ENCODE measurements around the gene PNRC1.
"Not testable (repeated sequence)": the region's sequence is repeated elsewhere in the genome, so short reads cannot be mapped to it uniquely, and the experiment has no call there.

The PNRC1 gene

DNA sequence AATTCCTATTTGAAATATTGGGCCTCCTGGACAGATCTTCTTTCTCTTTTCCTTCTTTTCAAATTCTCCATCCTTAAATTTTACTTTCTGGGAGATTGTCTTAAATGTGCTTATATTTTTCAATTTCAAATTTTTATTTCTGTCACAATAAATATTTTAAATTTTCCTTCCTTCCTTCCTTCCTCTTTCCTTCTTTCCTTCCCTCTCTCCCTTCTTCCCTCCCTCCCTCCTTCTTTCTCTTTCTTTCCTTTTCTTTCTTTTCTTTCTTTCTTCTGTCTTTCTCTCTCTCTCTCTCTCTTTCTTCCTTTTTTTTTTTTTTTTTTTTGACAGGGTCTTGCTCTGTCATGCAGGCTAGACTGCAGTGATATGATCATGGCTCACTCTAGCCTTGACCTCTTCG is 16.7 kb upstream of the PNRC1 start:
- no peak for DNase-seq

DNA sequence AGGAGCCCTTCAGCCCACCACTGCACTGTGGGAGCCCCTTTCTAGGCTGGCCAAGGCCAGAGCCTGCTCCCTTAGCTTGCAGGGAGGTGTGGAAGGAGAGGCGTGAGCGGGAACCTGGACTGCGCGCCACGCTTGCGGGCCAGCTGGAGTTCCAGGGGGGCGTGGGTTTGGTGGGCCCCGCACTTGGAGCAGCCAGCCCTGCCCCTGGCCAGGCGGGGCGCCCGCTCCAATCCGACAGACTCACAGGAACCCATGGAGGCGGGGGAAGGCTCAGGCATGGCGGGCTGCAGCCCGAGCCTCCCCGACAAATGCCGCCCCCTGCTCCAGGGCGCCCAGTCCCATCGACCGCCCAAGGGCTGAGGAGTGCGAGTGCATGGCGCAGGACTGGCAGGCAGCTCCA is 15.6 kb upstream of the PNRC1 start:
- not testable (repeated sequence) for DNase-seq

GRCh38 chr6:89066121-89066520 is 14.4 kb upstream of the PNRC1 start:
- DNase-seq = not testable (repeated sequence)

DNA sequence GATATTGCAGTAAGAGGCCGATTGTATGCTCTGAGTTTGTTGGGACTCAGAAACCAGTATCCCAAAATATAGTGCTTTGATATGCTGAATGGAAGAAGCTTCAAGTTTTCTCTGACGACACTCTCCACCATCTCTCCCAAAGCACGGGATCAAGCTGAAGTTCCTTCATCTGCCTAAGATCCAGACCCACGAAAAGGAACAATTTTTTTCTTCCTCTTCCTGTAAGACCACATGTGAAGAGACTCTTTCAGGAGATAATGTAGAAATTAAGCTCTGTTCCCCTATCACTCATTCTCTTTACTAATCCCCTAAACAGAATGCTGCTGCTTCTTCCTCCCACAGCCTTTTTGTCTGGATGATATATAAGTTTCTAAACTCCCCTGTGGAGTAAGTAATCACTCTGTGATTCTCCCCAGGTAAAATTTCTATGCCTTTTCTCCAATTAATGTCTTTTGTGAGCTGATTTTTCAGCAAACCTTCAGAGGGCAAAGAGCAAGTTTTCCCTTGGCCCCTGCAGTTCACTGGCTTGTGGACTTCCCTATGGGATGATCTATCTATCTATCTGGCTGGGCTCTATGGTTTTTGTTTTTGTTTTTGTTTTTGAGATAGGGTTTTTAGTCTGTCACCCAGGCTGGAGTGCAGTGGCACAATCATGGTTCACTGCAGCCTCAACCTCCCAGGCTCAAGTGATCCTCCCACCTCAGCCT is 13.5 kb upstream of the PNRC1 start:
- DNase-seq = no peak

GRCh38 chr6:89067796-89068195 is 12.8 kb upstream of the PNRC1 start:
- DNase-seq = no peak

GRCh38 chr6:89068695-89069094 is 11.9 kb upstream of the PNRC1 start:
- no peak for DNase-seq

DNA sequence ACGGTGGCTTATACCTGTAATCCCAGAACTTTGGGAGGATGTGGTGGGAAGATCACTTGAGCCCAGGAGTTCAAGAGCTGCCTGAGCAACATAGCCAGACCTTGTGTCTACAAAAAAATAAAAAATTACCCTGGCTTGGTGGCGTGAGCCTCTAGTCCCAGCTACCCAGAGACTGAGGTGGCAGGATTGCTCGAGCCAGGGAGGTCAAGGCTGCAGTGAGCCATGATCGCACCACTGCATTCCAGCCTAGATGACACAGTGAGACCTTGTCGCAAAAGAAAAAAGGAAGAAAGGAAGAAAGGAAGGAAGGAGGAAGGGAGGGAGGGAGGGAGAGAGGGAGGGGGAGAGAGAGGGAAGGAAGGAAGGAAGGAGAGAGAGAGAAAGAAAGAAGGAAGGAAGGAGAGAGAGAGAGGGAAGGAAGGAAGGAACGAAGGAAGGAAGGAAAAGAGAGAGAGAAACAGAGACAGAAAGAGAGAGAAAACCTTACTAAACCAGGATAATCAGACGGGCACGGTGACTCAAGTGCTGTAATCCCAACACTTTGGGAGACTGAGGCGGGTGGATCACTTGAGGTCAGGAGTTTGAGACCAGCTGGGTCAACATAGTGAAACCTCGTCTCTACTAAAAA is 10.9 kb upstream of the PNRC1 start:
- no peak for DNase-seq

GRCh38 chr6:89071036-89071435 is 9.5 kb upstream of the PNRC1 start:
- DNase-seq = no peak

- no peak for DNase-seq
Observed at GRCh38 chr6:89073014-89073620, 7.4 kb upstream of the PNRC1 start.

- DNase-seq = no peak
Observed at GRCh38 chr6:89073840-89074239, 6.7 kb upstream of the PNRC1 start.

DNA sequence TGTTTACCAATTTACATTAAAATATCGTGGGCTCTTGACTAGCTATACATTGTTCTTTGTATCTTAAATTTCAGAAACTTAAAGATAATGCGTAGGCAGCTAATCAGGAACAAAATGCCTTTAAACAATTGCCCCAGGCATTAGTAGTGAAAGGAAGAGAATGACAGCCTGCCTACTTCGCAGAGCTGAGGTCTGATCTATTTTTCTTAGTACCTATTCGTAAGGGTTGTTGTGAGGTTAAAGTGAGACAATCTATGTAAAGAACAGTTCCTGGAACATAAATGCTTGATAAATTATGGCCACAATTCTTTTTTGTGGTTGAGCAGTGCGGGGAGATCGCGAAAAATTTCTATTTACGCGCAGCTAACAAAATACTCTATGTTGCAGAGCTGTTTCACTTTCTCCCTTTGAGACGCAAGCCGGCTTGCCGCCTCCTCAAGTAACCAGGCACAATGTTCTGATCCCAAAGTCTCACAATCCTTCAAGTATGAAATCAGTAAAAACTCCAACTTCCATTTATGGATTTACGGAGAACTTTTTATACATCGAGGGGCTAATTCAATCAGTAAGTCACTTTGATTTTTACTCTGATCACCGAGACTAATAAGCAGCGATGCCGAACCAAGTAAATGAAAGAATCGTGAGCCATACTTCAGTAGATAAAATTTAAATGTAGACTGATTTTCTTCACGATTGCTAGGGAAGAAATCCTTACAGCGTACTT is 878 bp upstream of the PNRC1 start:
- DNase-seq = peak; percentile 45

- no peak for DNase-seq
Observed at GRCh38 chr6:89081129-89081422, 525 bp downstream of the PNRC1 start.

- DNase-seq = peak; percentile 95
Observed at GRCh38 chr6:89081423-89082322, 1.1 kb downstream of the PNRC1 start.

DNA sequence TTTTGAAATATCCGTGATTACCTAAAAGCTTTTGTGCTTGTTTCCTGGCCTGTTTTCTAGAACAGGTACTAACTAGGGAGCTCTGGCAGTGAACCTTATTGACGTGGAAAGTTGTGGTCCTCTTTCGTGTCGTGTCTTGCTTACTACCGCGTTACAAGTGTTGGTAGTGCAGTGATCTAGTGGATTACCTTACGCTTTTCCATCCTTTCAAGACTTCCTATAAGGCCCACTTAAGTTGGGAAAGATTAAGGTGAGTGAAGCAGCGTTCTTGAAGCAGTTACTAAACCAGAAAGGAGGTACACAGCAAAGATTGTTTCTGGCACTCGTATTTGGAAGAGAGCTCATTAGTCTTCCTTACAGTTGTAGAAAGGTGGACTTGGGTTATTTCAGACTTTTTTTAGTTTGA is 1.9 kb downstream of the PNRC1 start:
- peak; percentile 15 for DNase-seq

DNA sequence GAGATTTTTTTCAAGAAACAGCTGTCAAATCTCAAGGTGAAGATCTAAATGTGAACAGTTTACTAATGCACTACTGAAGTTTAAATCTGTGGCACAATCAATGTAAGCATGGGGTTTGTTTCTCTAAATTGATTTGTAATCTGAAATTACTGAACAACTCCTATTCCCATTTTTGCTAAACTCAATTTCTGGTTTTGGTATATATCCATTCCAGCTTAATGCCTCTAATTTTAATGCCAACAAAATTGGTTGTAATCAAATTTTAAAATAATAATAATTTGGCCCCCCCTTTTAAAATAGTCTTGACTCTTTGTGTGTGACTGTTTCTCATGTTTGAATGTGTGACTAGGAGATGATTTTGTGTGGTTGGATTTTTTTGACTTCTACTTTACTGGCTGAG is 4.0 kb downstream of the PNRC1 start:
- DNase-seq = no peak

GRCh38 chr6:89084954-89085353 is 4.4 kb downstream of the PNRC1 start:
- DNase-seq = no peak

DNA sequence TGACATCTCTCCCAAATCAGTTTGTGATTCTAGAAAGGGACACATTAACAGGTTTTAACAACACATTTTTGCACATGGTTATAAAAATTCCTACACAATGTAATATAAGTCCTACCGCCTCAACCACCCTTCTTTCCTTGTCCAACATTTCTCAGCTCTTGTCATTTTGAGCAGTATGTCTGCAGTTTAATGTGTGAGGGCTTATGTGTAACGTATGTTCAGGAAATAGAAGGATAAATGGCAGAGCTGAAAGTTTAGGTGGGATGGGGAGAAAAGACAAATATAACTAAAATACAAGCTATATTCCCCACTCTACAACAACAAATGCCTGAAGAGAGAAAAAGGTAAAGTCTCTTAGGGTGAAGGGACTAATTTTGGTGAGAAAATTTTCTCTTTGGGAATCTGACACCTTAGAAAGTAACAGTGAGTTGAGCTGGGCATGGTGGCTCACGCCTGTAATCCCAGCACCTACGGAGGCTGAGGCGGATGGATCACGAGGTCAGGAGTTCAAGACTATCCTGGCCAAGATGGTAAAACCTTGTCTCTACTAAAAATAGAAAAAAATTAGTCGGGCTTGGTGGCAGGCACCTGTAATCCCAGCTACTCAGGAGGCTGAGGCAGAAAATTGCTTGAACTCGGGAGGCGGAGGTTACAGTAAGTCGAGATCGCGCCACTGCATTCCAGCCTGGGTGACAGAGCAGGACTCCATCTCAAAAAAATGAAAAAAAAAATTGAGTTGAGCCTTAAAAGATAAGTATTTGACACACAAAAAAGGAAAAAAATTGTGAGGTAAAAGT is 5.1 kb downstream of the PNRC1 start:
- DNase-seq = no peak

DNA sequence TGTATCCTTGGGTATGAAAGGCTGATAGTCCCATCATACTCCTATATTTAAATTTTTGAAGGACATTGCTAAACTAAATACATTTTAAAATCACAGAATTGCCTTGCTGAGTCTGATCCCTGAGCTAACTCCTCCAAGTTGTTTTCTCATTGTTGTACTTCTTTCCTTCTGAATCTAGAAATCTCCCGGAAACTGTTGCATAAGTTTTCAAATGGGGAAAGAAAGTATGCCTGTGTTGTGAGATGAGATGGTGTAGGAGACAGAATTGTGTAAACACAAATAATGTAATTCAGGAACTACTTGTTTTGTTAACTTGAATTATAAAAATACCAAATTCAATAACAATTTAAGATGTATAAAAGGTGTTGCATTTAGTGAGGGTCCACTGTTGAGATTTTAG is 7.3 kb downstream of the PNRC1 start:
- DNase-seq = no peak

- no peak for DNase-seq
Observed at GRCh38 chr6:89098461-89098860, 17.9 kb downstream of the PNRC1 start.

- DNase-seq = no peak
Observed at GRCh38 chr6:89100114-89100513, 19.6 kb downstream of the PNRC1 start.

DNA sequence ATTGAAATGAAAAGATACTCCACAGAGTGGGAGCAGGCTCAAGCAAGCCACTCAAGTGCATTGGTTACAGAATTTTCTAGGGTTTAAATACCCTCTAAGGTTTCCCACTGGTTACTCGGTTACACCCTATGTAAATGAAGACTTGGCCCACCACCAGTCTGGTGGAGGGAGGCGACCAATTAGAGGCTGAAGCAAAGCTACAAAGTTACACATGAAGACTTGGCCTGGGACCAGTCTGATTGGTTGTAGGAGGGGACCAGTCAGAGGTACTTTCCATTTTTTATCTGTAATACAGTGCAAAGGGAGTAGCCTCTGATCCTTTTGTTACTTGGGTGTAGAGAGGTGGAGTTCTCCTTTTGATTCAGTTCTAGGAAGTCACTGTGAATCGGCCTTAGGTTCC is 29.7 kb downstream of the PNRC1 start:
- DNase-seq = no peak

DNA sequence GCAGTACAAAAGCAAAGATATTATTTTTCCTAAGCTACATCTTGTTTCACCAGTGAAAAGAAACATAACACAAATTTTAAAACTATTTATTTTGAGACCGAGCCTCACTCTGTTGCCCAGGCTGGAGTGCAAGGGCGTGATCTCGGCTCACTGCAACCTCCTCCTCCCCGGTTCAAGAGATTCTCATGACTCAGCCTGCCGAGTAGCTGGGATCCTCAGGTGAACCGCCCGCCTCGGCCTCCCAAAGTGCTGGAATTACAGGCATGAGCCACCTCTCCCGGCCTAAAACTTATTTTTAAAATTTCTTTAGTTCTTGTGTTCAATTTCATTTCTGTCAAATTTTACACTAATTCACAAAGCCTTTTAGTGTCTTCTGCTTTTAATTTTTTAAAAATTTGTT is 31.4 kb downstream of the PNRC1 start:
- DNase-seq = no peak
